ENCODE results near the gene MAPK8. TPM values are rescaled to one million over a fixed set of nuclear protein-coding genes. Genes with fewer than 3 reads are reported as not detected.

Gene MAPK8
- total and polyA plus RNA-seq, 9 of the 15 experiments (the other 6 are each of a cell fraction or from before 2014, with no cell fraction given): 6.4 to 159 (median 71.0) TPM

GRCh38 chr10:48468130-48468790 lies 161.8 kb downstream of the MAPK8 start (continued):
- TF ChIP-seq RBM15 (IDR thresholded peaks at IDR 0.05; ENCODE audit: insufficient read depth, low read length) (no peak), POLR3A (IDR thresholded peaks at IDR 0.05; ENCODE audit: borderline replicate concordance, extremely low read depth, insufficient read depth, insufficient read length) (no peak), NR4A1 (CRISPR knock-in tag; IDR thresholded peaks at IDR 0.05) (no peak), NR4A1 (tag; IDR thresholded peaks at IDR 0.05) (no peak), SMARCA5 (IDR thresholded peaks at IDR 0.05) (no peak; the same call in 1 of the 2 replicates), STAT5B (CRISPR knock-in tag; IDR thresholded peaks at IDR 0.05) (no peak), ZNF431 (CRISPR knock-in tag; IDR thresholded peaks at IDR 0.05) (no peak), XRCC4 (IDR thresholded peaks at IDR 0.05; ENCODE audit: extremely low read depth, insufficient read depth, insufficient read length) (no peak), ZNF134 (CRISPR knock-in tag; conservative IDR thresholded peaks at IDR 0.05) (no peak), E2F6 (IDR thresholded peaks at IDR 0.05; ENCODE audit: borderline replicate concordance in 1 of 2, extremely low read depth in 1 of 2, insufficient read depth in 1 of 2, insufficient read length in 1 of 2, low read depth in 1 of 2, low read length in 1 of 2, poor library complexity in 1 of 2, severe bottlenecking in 1 of 2) (no peak), ZC3H11A (IDR thresholded peaks at IDR 0.05; ENCODE audit: low read depth, low read length) (no peak), GABPA (tag; conservative IDR thresholded peaks at IDR 0.05; ENCODE audit: low read depth) (no peak), POLR2A (conservative IDR thresholded peaks at IDR 0.05) (no peak), HLTF (IDR thresholded peaks at IDR 0.05) (0 out of 2 replicates have a peak, but pooled peaks have one; percentile 25), ZNF561 (CRISPR knock-in tag; conservative IDR thresholded peaks at IDR 0.05) (no peak), SRSF7 (optimal IDR thresholded peaks at IDR 0.05; ENCODE audit: low read depth, low read length) (no peak), PURB (CRISPR knock-in tag; IDR thresholded peaks at IDR 0.05; ENCODE audit: low read depth) (no peak), MYC (IDR thresholded peaks at IDR 0.05; ENCODE audit: low read depth, low read length) (no peak), MYC (CRISPR knock-in tag; IDR thresholded peaks at IDR 0.05; ENCODE audit: borderline replicate concordance, low read depth) (no peak), LCOR (CRISPR knock-in tag; IDR thresholded peaks at IDR 0.05) (no peak), CBFA2T2 (conservative IDR thresholded peaks at IDR 0.05) (peak; percentile 93), SOX6 (IDR thresholded peaks at IDR 0.05) (peak; percentile 92), ASH1L (IDR thresholded peaks at IDR 0.05; ENCODE audit: borderline replicate concordance, low read depth, partially characterized antibody) (no peak), CTCF (IDR thresholded peaks at IDR 0.05 in 2 of 3, conservative IDR thresholded peaks at IDR 0.05 in 1 of 3; ENCODE audit: insufficient read depth in 2 of 3, low read depth in 1 of 3, low read length in 3 of 3) (no peak), FOXK2 (conservative IDR thresholded peaks at IDR 0.05 in 1 of 2, IDR thresholded peaks at IDR 0.05 in 1 of 2; ENCODE audit: low read depth in 2 of 2) (no peak)

All from K562 (cell line).